Measurements from ENCODE around the gene DIS3L2.
"Not testable (repeated sequence)": the region's sequence is repeated elsewhere in the genome, so short reads cannot be mapped to it uniquely, and the experiment has no call there.

Gene DIS3L2

DNA sequence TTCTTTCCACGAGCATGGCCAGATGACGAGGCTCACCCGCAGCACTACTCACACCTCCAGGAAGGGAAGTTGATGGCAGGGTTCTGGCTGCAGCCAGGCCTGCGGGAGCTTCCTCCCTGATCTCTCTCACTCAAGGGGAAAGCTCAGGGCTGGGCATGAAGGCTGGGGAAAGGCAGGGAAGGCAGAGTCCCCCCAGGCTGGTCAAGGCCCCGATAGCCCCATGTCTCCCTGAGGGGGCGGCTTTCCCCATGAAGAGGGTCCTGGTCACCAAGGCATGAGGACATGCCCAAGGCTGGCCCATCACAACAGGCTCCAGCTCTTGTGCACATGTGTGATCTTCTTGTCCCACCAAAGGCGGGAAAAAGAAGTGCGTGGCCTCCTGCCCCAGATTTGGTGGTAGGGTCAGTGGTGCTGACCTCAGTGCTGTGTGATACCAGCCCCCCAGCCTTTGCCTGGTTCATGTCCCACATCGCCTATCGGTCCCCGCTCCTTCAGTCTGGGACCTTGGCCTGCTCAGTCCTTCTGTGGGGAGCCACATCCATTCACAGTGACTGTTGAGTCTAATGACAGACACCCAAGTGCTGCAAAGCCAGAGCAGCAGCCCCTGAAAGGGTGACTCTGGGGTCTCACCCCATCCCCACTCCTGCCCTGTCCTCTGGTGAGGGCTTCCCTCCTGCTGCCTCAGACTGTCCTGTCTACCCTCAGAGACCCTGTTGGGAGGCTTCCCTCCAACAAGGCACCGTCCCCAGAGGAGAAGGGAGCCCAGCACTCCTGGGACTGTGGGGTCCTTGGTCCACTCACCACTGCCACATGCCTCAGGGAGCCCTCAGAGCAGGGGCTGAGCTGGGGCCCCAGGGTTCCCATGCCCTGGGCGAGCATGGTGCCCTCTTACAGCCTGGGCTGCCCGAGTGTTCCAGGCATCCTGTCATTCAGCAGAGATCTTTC is 367.3 kb downstream of the DIS3L2 start:
- Histone ChIP-seq H3K36me3 (ENCODE audit: control insufficient read depth, insufficient read depth, low read length) (no peaks in the 10 kb centered on the region), H3K9ac (no peak overlapping the region), H3K27me3 (ENCODE audit: control insufficient read depth, insufficient read depth, low read length) (no peaks in the 10 kb centered on the region), H3K4me3 (ENCODE audit: low read depth, low read length) (no peak overlapping the region), H3K4me1 (peaks cover 10% of the 10 kb centered on the region), H3K4me2 (ENCODE audit: low read length) (no peak overlapping the region), H3K9me3 (ENCODE audit: control insufficient read depth, low read length) (no peaks in the 10 kb centered on the region), H3K79me2 (no peaks in the 10 kb centered on the region), H2AFZ (no peak overlapping the region), H3K27ac (no peak overlapping the region)
- TF ChIP-seq CTCF (IDR thresholded peaks at IDR 0.05): no peak

DNA sequence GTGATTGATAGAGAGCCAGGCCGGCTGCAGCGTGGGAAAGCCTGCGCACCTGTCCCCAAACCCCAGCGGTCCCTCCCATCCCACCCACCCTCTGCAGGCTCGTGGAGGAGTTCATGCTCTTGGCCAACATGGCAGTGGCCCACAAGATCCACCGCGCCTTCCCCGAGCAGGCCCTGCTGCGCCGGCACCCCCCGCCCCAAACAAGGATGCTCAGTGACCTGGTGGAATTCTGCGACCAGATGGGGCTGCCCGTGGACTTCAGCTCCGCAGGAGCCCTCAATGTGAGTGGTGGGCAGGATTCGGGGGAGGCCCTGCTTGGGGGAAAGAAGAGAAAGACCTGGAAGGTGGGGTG is 368.2 kb downstream of the DIS3L2 start:
- peaks cover 3% of the 10 kb centered on the region for H3K4me1 ChIP-seq
- no peak overlapping the region for H2AFZ ChIP-seq
- no peak overlapping the region for H3K4me2 ChIP-seq (ENCODE audit: low read length)
- no peak overlapping the region for H3K9ac ChIP-seq
- H3K27ac ChIP-seq: no peak overlapping the region
- H3K27me3 ChIP-seq (ENCODE audit: control insufficient read depth, insufficient read depth, low read length): no peaks in the 10 kb centered on the region
- no peaks in the 10 kb centered on the region for H3K9me3 ChIP-seq (ENCODE audit: control insufficient read depth, low read length)
- H3K4me3 ChIP-seq (ENCODE audit: low read depth, low read length): no peak overlapping the region
- no peaks in the 10 kb centered on the region for H3K79me2 ChIP-seq
- no peaks in the 10 kb centered on the region for H3K36me3 ChIP-seq (ENCODE audit: control insufficient read depth, insufficient read depth, low read length)
- no peak for TF ChIP-seq CTCF (IDR thresholded peaks at IDR 0.05)

DNA sequence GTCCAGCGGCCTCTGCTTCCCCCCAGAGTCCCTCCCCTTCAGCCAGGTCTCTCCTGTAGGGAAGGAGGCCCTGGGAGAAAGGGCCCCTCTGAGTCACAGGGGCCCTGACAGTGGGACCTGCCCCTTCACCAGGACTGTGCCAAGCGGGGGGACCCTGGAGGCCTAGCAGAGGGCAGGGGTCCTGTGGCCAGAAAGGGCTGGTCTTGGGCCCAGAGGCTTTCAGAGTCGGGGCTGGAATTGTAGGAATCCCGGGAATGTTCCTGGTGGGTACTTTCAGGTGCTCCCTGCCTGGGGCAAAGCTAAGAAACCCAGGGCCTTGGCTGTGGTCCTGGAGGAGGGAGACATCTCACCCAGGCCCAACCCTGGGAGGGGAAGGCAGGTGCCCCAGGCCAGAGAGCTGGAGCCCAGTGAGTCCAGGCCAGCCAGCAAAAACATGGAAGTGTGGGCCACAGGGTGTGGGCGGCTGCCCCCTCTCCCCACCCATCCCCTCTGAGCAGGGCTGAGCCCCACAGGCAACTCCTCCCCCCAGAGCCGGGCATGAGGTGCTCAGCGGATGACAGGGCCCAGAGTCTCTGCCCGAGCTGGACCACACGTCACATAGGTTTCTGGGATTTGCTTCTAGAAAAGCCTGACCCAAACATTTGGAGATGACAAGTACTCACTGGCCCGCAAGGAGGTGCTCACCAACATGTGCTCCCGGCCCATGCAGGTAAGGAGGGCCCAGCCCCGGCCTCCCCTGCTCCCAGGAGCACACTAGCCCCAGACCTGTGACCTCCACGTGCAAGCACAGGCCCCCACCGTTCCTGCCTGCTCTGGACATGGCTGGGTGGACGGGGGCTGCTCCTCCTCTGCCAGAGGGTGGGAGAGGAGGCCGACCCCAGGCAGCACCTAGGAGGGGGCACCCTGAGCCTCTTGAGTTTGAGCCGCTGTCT is 368.8 kb downstream of the DIS3L2 start:
- H3K27me3 ChIP-seq (ENCODE audit: control insufficient read depth, insufficient read depth, low read length): no peaks in the 10 kb centered on the region
- H3K4me3 ChIP-seq (ENCODE audit: low read depth, low read length): no peak overlapping the region
- no peaks in the 10 kb centered on the region for H3K36me3 ChIP-seq (ENCODE audit: control insufficient read depth, insufficient read depth, low read length)
- H3K9ac ChIP-seq: no peak overlapping the region
- H3K79me2 ChIP-seq: no peaks in the 10 kb centered on the region
- no peaks in the 10 kb centered on the region for H3K9me3 ChIP-seq (ENCODE audit: control insufficient read depth, low read length)
- H3K4me2 ChIP-seq (ENCODE audit: low read length): no peak overlapping the region
- no peak overlapping the region for H2AFZ ChIP-seq
- H3K4me1 ChIP-seq: no peaks in the 10 kb centered on the region
- H3K27ac ChIP-seq: no peak overlapping the region
- TF ChIP-seq CTCF (IDR thresholded peaks at IDR 0.05): no peak

DNA sequence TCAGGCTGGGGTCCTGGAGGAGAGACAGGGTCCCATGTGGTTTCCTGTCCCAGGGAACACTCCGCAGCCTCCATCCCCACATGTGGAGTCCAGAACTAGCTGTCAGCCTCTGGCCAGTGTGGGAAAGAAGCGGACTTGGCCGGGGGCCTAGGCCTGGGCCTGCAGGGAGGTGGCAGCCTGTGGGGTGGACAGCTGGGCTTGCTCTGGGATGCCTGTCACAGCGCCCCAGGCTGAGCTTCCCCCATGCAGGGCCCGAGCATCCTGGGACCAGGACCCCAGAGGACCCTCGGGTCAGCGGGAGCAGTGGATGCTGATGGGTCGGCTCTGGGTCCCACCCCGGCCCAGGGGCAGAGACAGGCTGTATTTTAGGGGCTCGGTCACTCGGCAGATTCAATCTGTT is 369.5 kb downstream of the DIS3L2 start:
- H3K9me3 ChIP-seq (ENCODE audit: control insufficient read depth, low read length); H3K36me3 ChIP-seq (ENCODE audit: control insufficient read depth, insufficient read depth, low read length); H3K27me3 ChIP-seq (ENCODE audit: control insufficient read depth, insufficient read depth, low read length); H2AFZ ChIP-seq; H3K4me2 ChIP-seq (ENCODE audit: low read length); H3K4me3 ChIP-seq (ENCODE audit: low read depth, low read length); H3K27ac ChIP-seq; H3K9ac ChIP-seq; H3K79me2 ChIP-seq; H3K4me1 ChIP-seq: not testable (repeated sequence)

DNA sequence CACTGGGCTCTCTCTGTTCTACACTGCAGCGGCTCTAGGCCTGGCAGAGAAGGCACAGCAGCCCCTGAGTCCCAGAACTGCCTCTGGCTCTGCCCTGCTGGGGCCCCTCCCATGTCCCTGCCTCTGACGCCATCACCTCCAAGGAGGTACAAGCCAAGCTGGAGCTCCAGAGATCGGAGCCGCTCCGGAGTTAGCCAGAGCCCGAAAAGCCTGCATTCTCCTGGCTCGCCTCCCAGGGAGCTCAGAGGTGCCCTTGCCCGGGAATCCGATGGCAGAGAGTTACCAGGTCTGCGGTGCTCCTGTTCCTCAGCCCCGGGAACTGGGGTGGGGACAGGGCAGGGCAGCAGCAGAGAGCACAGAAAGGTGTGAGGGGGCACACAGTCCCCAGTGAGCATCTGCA is 370.1 kb downstream of the DIS3L2 start:
- not testable (repeated sequence) for H3K9ac ChIP-seq; H2AFZ ChIP-seq; H3K4me2 ChIP-seq (ENCODE audit: low read length); H3K79me2 ChIP-seq; H3K27ac ChIP-seq; H3K4me3 ChIP-seq (ENCODE audit: low read depth, low read length); H3K36me3 ChIP-seq (ENCODE audit: control insufficient read depth, insufficient read depth, low read length); H3K27me3 ChIP-seq (ENCODE audit: control insufficient read depth, insufficient read depth, low read length); H3K9me3 ChIP-seq (ENCODE audit: control insufficient read depth, low read length); H3K4me1 ChIP-seq

GRCh38 chr2:232332244-232332939 is 370.9 kb downstream of the DIS3L2 start:
- not testable (repeated sequence) for H3K4me3 ChIP-seq (ENCODE audit: low read depth, low read length); H3K36me3 ChIP-seq (ENCODE audit: control insufficient read depth, insufficient read depth, low read length); H3K4me2 ChIP-seq (ENCODE audit: low read length)

More at GRCh38 chr2:232332244-232332939, 370.9 kb downstream of the DIS3L2 start:
- not testable (repeated sequence) for H3K9me3 ChIP-seq (ENCODE audit: control insufficient read depth, low read length); H3K4me1 ChIP-seq; H3K9ac ChIP-seq; H3K79me2 ChIP-seq; H2AFZ ChIP-seq; H3K27ac ChIP-seq; H3K27me3 ChIP-seq (ENCODE audit: control insufficient read depth, insufficient read depth, low read length)

Measured in parathyroid adenoma (tissue), 2 donors.